Stimulated activated CD8-positive, alpha-beta memory T cell treated with anti-CD3 and anti-CD28 coated beads, Interleukin-7, amount 100 ng/mL, for 24 hours (primary cell): ENCODE data around the gene SMDT1.
"Not testable (repeated sequence)": the region's sequence is repeated elsewhere in the genome, so short reads cannot be mapped to it uniquely, and the experiment has no call there.

Experiments used
- DNase-seq: peaks from one replicate; pipeline ENCODE4 v3.0.0-alpha.2; 2020; ENCODE audit warnings: low read depth

Gene SMDT1

GRCh38 chr22:42111798-42112197, 32.3 kb downstream of the SMDT1 start:
- no peak for DNase-seq

GRCh38 chr22:42112793-42113192, 33.3 kb downstream of the SMDT1 start:
- DNase-seq, result not testable (repeated sequence)

- no peak for DNase-seq
Measured at GRCh38 chr22:42114721-42115120, 35.2 kb downstream of the SMDT1 start.

GRCh38 chr22:42115420-42115830, 35.9 kb downstream of the SMDT1 start:
- DNase-seq, result not testable (repeated sequence)

GRCh38 chr22:42116848-42117424, 37.4 kb downstream of the SMDT1 start:
- DNase-seq, result no peak

- not testable (repeated sequence) for DNase-seq
Measured at GRCh38 chr22:42120231-42121021, 40.9 kb downstream of the SMDT1 start.

- DNase-seq, result not testable (repeated sequence)
Measured at GRCh38 chr22:42123529-42123928, 44.0 kb downstream of the SMDT1 start.

- no peak for DNase-seq
Measured at GRCh38 chr22:42127606-42128005, 48.1 kb downstream of the SMDT1 start.

GRCh38 chr22:42128007-42128406, 48.5 kb downstream of the SMDT1 start:
- DNase-seq, result not testable (repeated sequence)

- DNase-seq, result not testable (repeated sequence)
Measured at GRCh38 chr22:42128776-42129694, 49.5 kb downstream of the SMDT1 start.

- not testable (repeated sequence) for DNase-seq
Measured at GRCh38 chr22:42130182-42130581, 50.7 kb downstream of the SMDT1 start.

- not testable (repeated sequence) for DNase-seq
Measured at GRCh38 chr22:42130639-42131431, 51.3 kb downstream of the SMDT1 start, which contains the start of gene CYP2D6. CYP2D6 (minus strand) TSS chr22:42130810; CDS start chr22:42130791, 19 bp downstream.

- DNase-seq, result no peak
Measured at GRCh38 chr22:42131562-42131961, 52.1 kb downstream of the SMDT1 start.

- DNase-seq, result no peak
Measured at GRCh38 chr22:42132457-42132856, 53.0 kb downstream of the SMDT1 start.
